HFFc6 (cell line): ENCODE data around the gene PPL. TPM values are rescaled to one million over a fixed set of nuclear protein-coding genes. Genes with fewer than 3 reads are reported as not detected.

Experiments used
- DNase-seq: peaks from one replicate; pipeline ENCODE4 v3.0.0-alpha.2; 2018
- H3K27ac Mint-ChIP-seq: 2 replicates; pipeline ENCODE4 v1.8.0; 2020; ENCODE audit warnings: mild to moderate bottlenecking, mixed read lengths
- H3K27me3 Mint-ChIP-seq: 2 replicates; pipeline ENCODE4 v1.8.0; 2021; ENCODE audit warnings: mild to moderate bottlenecking, moderate library complexity, mixed read lengths; ENCODE audit not compliant: insufficient read depth
- H3K36me3 Mint-ChIP-seq: 2 replicates; pipeline ENCODE4 v1.8.0; 2021; ENCODE audit warnings: low read depth, mixed read lengths
- H3K4me1 Mint-ChIP-seq: 2 replicates; pipeline ENCODE4 v1.8.0; 2020; ENCODE audit warnings: low read depth, mixed read lengths
- H3K4me3 Mint-ChIP-seq: 2 replicates; pipeline ENCODE4 v1.8.0; 2020; ENCODE audit warnings: mild to moderate bottlenecking, moderate library complexity, mixed read lengths
- H3K9me3 Mint-ChIP-seq: 2 replicates; pipeline ENCODE4 v1.8.0; 2020; ENCODE audit warnings: mild to moderate bottlenecking, mixed read lengths
- CTCF ChIP-seq: fragments of 200-600 bp; sonication (generic); IDR thresholded peaks from 2 replicates; pipeline ENCODE4 v1.5.0; 2021; ENCODE audit warnings: antibody characterized with exemption, mild to moderate bottlenecking
- total RNA-seq, 6 experiments: library from RNA; stranded (reverse); fragmentation: NEBNext Ultra II Directional; extraction: Animal tissue kit (Norgen Biotek cat#: 25700); gene quantifications; 2 replicates in 1 of 6; 3 replicates in 5 of 6; pipeline ENCODE4 v1.2.3, GENCODE V29; 2021

Gene PPL
- total RNA-seq, 6 experiments from 2014 or later, result 0.02 to 0.06 (median 0.05) TPM; not detected in 3

DNA sequence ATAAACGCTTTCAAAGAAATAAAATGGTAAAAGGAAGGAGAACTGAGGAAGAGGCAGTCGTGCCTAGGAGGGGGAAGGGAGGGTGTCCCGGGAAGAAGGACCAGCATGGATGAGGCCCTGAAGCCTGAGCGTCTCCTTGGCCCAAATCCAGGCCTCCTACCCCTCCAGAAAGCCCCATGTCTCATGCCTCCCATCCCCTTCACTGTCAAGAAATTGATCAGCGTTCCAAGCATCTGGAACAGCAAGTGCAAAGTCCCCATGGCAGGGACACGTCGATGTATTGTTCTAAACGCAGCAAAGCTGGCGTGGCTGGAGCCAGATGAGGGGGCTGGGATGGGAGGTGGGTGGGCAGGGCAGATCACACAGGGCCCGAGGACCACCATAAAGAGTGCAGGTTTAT, 43.7 kb upstream of the PPL start:
- no peak overlapping the region for H3K27ac Mint-ChIP-seq
- H3K36me3 Mint-ChIP-seq, result no peaks in the 10 kb centered on the region
- H3K4me3 Mint-ChIP-seq, result no peak overlapping the region
- peaks cover 9% of the 10 kb centered on the region for H3K27me3 Mint-ChIP-seq
- no peak for TF ChIP-seq CTCF
- H3K4me1 Mint-ChIP-seq, result no peaks in the 10 kb centered on the region
- no peaks in the 10 kb centered on the region; the same call in 1 of the 2 replicates for H3K9me3 Mint-ChIP-seq
- no peak for DNase-seq

- no peak for TF ChIP-seq CTCF
- no peaks in the 10 kb centered on the region; the same call in 1 of the 2 replicates for H3K9me3 Mint-ChIP-seq
- no peaks in the 10 kb centered on the region for H3K4me1 Mint-ChIP-seq
- H3K27me3 Mint-ChIP-seq, result peaks cover 11% of the 10 kb centered on the region
- H3K27ac Mint-ChIP-seq, result no peak overlapping the region
- no peak overlapping the region for H3K4me3 Mint-ChIP-seq
- H3K36me3 Mint-ChIP-seq, result no peaks in the 10 kb centered on the region
- DNase-seq, result no peak
Measured at GRCh38 chr16:4979736-4980660, 43.0 kb upstream of the PPL start.

DNA sequence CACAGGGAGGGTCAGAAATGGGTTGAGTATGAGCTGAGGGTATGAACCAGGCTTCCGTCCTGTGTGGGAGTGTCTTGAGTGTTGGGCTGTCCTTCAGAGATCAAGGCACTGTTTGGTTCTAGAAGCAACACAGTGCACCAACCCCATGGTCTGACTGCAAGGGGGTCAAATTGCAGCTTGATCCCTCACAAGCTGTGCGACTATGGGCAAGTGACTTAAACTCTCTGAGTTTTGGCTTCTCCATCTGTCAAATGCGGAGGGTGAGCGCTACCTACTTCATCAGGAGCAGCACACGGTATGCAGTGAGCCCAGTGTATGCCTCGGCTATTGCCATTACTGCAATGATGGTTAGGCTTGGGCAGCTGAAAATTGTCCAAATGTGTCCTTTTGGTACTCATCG, 42.2 kb upstream of the PPL start:
- no peak overlapping the region for H3K4me3 Mint-ChIP-seq
- H3K27me3 Mint-ChIP-seq, result peaks cover 11% of the 10 kb centered on the region
- no peak for DNase-seq
- TF ChIP-seq CTCF, result no peak
- no peaks in the 10 kb centered on the region; the same call in 1 of the 2 replicates for H3K9me3 Mint-ChIP-seq
- H3K27ac Mint-ChIP-seq, result no peak overlapping the region
- H3K4me1 Mint-ChIP-seq, result no peaks in the 10 kb centered on the region
- no peaks in the 10 kb centered on the region for H3K36me3 Mint-ChIP-seq

GRCh38 chr16:4976611-4977145, 39.7 kb upstream of the PPL start:
- no peaks in the 10 kb centered on the region; the same call in 1 of the 2 replicates for H3K4me1 Mint-ChIP-seq
- no peaks in the 10 kb centered on the region; the same call in 1 of the 2 replicates for H3K9me3 Mint-ChIP-seq
- H3K27me3 Mint-ChIP-seq, result peaks cover 18% of the 10 kb centered on the region
- H3K27ac Mint-ChIP-seq, result no peak overlapping the region
- H3K36me3 Mint-ChIP-seq, result no peaks in the 10 kb centered on the region
- no peak for TF ChIP-seq CTCF
- no peak for DNase-seq
- H3K4me3 Mint-ChIP-seq, result no peak overlapping the region

- peaks cover 21% of the 10 kb centered on the region for H3K27me3 Mint-ChIP-seq
- no peak for DNase-seq
- no peak overlapping the region for H3K27ac Mint-ChIP-seq
- no peaks in the 10 kb centered on the region; the same call in 1 of the 2 replicates for H3K9me3 Mint-ChIP-seq
- no peaks in the 10 kb centered on the region; the same call in 1 of the 2 replicates for H3K4me1 Mint-ChIP-seq
- H3K4me3 Mint-ChIP-seq, result no peak overlapping the region
- no peak for TF ChIP-seq CTCF
- no peaks in the 10 kb centered on the region for H3K36me3 Mint-ChIP-seq
Measured at GRCh38 chr16:4976079-4976478, 39.1 kb upstream of the PPL start.
